ENCODE data around the gene CNOT8. TPM values are rescaled to one million over a fixed set of nuclear protein-coding genes. Genes with fewer than 3 reads are reported as not detected.
"Not testable (repeated sequence)": the region's sequence is repeated elsewhere in the genome, so short reads cannot be mapped to it uniquely, and the experiment has no call there.

The CNOT8 gene
- total and polyA plus RNA-seq, 9 of the 15 experiments (the other 6 are each of a cell fraction or from before 2014, with no cell fraction given): 15.2 to 68.9 (median 52.1) TPM

- no peaks in the 10 kb centered on the region for H3K27me3 ChIP-seq (ENCODE audit: control insufficient read depth in 2 of 2, insufficient read depth in 2 of 2, low read length in 2 of 2)
- intact Hi-C loops (cut with micrococcal nuclease) (no loop called here), in situ Hi-C loops (cut with MboI) (no loop called here)
- no peak for ATAC-seq
- CTCF ChIA-PET (ENCODE audit: low intra/inter-chr PET ratio): no interaction called here
- no peak overlapping the region for H2AFZ ChIP-seq (ENCODE audit: low read depth, low read length)
- peaks cover 4% of the 10 kb centered on the region; the same call in 1 of the 2 replicates for H4K20me1 ChIP-seq (replicated peaks; ENCODE audit: control insufficient read depth, insufficient read depth, low read length)
- peak overlapping the region in 1 of 2 experiments; percentile 30; a peak in 1 of 4 replicates for H3K9ac ChIP-seq (ENCODE audit: insufficient read depth in 1 of 2, low read depth in 2 of 2, low read length in 2 of 2)
- no peak for FAIRE-seq
- no peak overlapping the region for H3K27ac ChIP-seq (ENCODE audit: extremely low read depth, low read depth, low read length)
- H3K9me1 ChIP-seq (ENCODE audit: control insufficient read depth, insufficient read depth, low read length): peaks cover 3% of the 10 kb centered on the region
- no TSS peak for BruUV-seq (replicated peaks)
- H3K79me2 ChIP-seq (ENCODE audit: control insufficient read depth, insufficient read depth, low read length): peaks cover 8% of the 10 kb centered on the region; the same call in 1 of the 3 replicates
- peaks cover 19 to 26% of the 10 kb centered on the region in 2 experiments for H3K4me1 ChIP-seq (replicated peaks in 1 of 2; ENCODE audit: control insufficient read depth in 2 of 2, insufficient read depth in 2 of 2, low read length in 2 of 2)
- no peak overlapping the region for H3K4me2 ChIP-seq (ENCODE audit: insufficient read depth, low read length)
- TF ChIP-seq FOS (IDR thresholded peaks at IDR 0.05; ENCODE audit: extremely low read depth, insufficient read length): no peak
- no peak for TF ChIP-seq ELK3 (CRISPR knock-in tag; IDR thresholded peaks at IDR 0.05)
- no peak for TF ChIP-seq SIRT6 (IDR thresholded peaks at IDR 0.05; ENCODE audit: low read depth, low read length)
- TF ChIP-seq ZNF780A (CRISPR knock-in tag; IDR thresholded peaks at IDR 0.05): no peak
- no peaks in the 10 kb centered on the region for H3K9me3 ChIP-seq (replicated peaks; ENCODE audit: control insufficient read depth, insufficient read depth, low read depth, low read length)
- WGBS (ENCODE audit: insufficient coverage, low coverage, missing lambda C conversion rate): 96% methylated on average over 5 of the region's 5 CpGs
- no peak for DNase-seq (ENCODE audit: extremely low read depth in 1 of 4, low spot score in 3 of 4)
- no peak overlapping the region for H3K4me3 ChIP-seq
- peaks cover 88% of the 10 kb centered on the region for H3K36me3 ChIP-seq (ENCODE audit: control insufficient read depth, insufficient read depth, low read length)
- POLR2A ChIA-PET: interaction anchor here (0.9 to 1.1 kb wide), 2 partner anchors 10 to 14 kb away, joined by 3 read pairs; no protein-coding TSS in a partner anchor
These were observed 38.0 kb upstream of the CNOT8 start for GRCh38 chr5:154820383-154820782.

DNA sequence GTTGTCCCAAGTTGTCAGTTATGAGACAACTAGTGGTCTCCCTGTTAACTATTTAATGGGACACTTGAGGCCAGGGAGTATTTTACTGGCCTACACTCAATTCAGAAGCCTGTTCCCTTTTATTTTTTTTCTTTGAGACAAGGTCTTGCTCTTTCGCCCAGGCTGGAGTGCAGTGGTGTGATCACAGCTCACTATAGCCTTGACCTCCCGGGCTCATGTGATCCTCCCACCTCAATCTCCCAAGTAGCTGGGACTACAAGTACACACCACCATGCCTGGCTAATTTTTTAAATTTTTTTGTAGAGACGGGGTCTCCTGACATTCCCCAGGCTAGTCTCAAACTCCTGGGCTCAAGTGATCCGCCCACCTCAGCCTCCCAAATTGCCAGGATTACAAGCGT, 35.5 kb upstream of the CNOT8 start:
- Histone ChIP-seq H3K4me1 (replicated peaks in 1 of 2; ENCODE audit: control insufficient read depth in 2 of 2, insufficient read depth in 2 of 2, low read length in 2 of 2) (peaks cover 10 to 14% of the 10 kb centered on the region in 2 experiments), H3K36me3 (ENCODE audit: control insufficient read depth, insufficient read depth, low read length) (peaks cover 77% of the 10 kb centered on the region)
- ChIA-PET POLR2A (interaction anchor here (0.6 to 1.1 kb wide), 2 partner anchors 18 to 206 kb away, joined by 3 to 5 read pairs; no protein-coding TSS in a partner anchor), CTCF (ENCODE audit: low intra/inter-chr PET ratio) (interaction anchor here (0.6 kb wide), 1 partner anchor 167 kb away, joined by 3 read pairs; no protein-coding TSS in a partner anchor)
- H4K20me1 ChIP-seq (replicated peaks; ENCODE audit: control insufficient read depth, insufficient read depth, low read length); in situ Hi-C loops (cut with MboI); H3K79me2 ChIP-seq (ENCODE audit: control insufficient read depth, insufficient read depth, low read length); H3K9me1 ChIP-seq (ENCODE audit: control insufficient read depth, insufficient read depth, low read length); H3K9me3 ChIP-seq (replicated peaks; ENCODE audit: control insufficient read depth, insufficient read depth, low read depth, low read length); H3K27ac ChIP-seq (ENCODE audit: extremely low read depth, low read depth, low read length); H3K9ac ChIP-seq (ENCODE audit: insufficient read depth in 1 of 2, low read depth in 2 of 2, low read length in 2 of 2); H3K27me3 ChIP-seq (ENCODE audit: control insufficient read depth in 2 of 2, insufficient read depth in 2 of 2, low read length in 2 of 2); FAIRE-seq; H3K4me2 ChIP-seq (ENCODE audit: insufficient read depth, low read length); intact Hi-C loops (cut with micrococcal nuclease); BruUV-seq (replicated peaks); ATAC-seq; H3K4me3 ChIP-seq; H2AFZ ChIP-seq (ENCODE audit: low read depth, low read length); DNase-seq (ENCODE audit: extremely low read depth in 1 of 4, low spot score in 3 of 4): not testable (repeated sequence)
- 77% methylated on average over 5 of the region's 5 CpGs for WGBS (ENCODE audit: insufficient coverage, low coverage, missing lambda C conversion rate)
